ENCODE data around the gene SLC33A1.
"Not testable (repeated sequence)": the region's sequence is repeated elsewhere in the genome, so short reads cannot be mapped to it uniquely, and the experiment has no call there.

Gene SLC33A1

DNA sequence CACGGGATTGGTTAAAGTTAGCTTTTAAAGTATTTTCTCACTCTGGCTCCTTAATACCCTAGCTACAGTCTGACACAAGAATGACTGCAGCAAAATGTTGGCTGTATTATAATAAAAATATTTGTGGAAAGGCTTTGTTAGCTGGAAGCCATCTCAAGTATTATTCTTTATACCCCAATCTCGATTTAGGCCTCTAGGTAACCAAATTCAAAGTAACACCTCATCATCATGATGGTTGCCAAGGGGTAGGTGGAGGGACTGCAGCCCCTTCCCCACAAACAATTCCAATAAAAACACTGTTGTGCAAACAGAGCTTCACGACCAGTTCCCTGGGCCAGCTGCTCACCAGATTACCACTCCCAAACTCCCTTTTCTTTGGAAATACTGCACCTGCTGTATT is 15.5 kb upstream of the SLC33A1 start:
- H3K9ac ChIP-seq = peak overlapping the region; percentile 60; the same call in 1 of the 2 replicates
- H3K27me3 ChIP-seq (ENCODE audit: insufficient read depth, low read depth) = no peaks in the 10 kb centered on the region
- no peak overlapping the region for H3K4me3 ChIP-seq (IDR thresholded peaks at IDR 0.05; ENCODE audit: insufficient read depth, low read depth, low read length)
- H2AFZ ChIP-seq (ENCODE audit: low read depth) = peak overlapping the region; percentile 87
- TF ChIP-seq, protein P1, sequence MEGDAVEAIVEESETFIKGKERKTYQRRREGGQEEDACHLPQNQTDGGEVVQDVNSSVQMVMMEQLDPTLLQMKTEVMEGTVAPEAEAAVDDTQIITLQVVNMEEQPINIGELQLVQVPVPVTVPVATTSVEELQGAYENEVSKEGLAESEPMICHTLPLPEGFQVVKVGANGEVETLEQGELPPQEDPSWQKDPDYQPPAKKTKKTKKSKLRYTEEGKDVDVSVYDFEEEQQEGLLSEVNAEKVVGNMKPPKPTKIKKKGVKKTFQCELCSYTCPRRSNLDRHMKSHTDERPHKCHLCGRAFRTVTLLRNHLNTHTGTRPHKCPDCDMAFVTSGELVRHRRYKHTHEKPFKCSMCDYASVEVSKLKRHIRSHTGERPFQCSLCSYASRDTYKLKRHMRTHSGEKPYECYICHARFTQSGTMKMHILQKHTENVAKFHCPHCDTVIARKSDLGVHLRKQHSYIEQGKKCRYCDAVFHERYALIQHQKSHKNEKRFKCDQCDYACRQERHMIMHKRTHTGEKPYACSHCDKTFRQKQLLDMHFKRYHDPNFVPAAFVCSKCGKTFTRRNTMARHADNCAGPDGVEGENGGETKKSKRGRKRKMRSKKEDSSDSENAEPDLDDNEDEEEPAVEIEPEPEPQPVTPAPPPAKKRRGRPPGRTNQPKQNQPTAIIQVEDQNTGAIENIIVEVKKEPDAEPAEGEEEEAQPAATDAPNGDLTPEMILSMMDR (conservative IDR thresholded peaks at IDR 0.05; ENCODE audit: low read depth, low read length) = no peak
- peaks cover 21% of the 10 kb centered on the region for H3K4me1 ChIP-seq (ENCODE audit: low read depth, poor library complexity, severe bottlenecking)
- peak overlapping the region; percentile 91 for H3K27ac ChIP-seq
- no peaks in the 10 kb centered on the region for H3K36me3 ChIP-seq (ENCODE audit: insufficient read depth)
- H3K79me2 ChIP-seq (ENCODE audit: insufficient read depth, low read depth) = peaks cover 38% of the 10 kb centered on the region
- H3K4me2 ChIP-seq = peak overlapping the region; percentile 69
- peaks cover 29% of the 10 kb centered on the region for H4K20me1 ChIP-seq (ENCODE audit: insufficient read depth)

DNA sequence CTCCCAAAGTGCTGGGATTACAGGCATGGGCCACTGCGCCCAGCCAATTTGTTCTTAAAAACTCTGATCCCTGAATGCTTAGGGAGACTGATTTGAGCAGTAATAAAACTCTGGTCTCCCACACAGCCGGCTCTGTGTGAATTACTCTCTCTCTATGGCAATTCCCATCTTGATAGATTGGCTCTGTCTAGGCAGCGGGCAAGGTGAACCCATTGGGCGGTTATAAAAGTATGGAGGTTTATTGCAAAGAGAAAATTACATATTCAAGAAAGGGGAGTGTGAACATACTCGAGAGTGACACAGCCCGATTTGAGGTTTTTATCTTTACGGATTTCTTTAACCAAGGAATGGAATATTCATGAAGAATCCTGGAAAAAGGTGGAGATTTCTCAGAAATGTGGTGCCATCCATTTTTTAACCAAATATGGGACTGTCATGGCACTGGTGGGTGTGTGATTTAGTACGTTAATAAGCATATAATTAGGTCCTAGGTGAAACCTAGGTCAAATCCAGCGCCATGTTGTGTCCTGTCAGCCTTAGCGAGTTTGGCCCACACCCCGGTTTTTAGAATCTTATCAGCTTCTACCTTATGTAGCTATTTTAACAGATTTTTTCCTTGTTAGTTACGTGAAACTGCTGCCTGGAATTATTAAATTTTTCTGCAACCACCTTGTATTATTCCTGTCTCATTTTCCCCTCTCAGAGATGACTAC is 9.0 kb upstream of the SLC33A1 start:
- Histone ChIP-seq H3K27me3 (ENCODE audit: insufficient read depth, low read depth) (no peaks in the 10 kb centered on the region), H3K4me2 (no peak overlapping the region), H3K36me3 (ENCODE audit: insufficient read depth) (no peaks in the 10 kb centered on the region), H3K4me3 (IDR thresholded peaks at IDR 0.05; ENCODE audit: insufficient read depth, low read depth, low read length) (no peak overlapping the region), H3K79me2 (ENCODE audit: insufficient read depth, low read depth) (no peaks in the 10 kb centered on the region), H4K20me1 (ENCODE audit: insufficient read depth) (no peaks in the 10 kb centered on the region), H3K27ac (no peak overlapping the region), H3K9ac (no peak overlapping the region), H2AFZ (ENCODE audit: low read depth) (no peak overlapping the region), H3K4me1 (ENCODE audit: low read depth, poor library complexity, severe bottlenecking) (peaks cover 26% of the 10 kb centered on the region)
- TF ChIP-seq, protein P1 (conservative IDR thresholded peaks at IDR 0.05; ENCODE audit: low read depth, low read length) = no peak

DNA sequence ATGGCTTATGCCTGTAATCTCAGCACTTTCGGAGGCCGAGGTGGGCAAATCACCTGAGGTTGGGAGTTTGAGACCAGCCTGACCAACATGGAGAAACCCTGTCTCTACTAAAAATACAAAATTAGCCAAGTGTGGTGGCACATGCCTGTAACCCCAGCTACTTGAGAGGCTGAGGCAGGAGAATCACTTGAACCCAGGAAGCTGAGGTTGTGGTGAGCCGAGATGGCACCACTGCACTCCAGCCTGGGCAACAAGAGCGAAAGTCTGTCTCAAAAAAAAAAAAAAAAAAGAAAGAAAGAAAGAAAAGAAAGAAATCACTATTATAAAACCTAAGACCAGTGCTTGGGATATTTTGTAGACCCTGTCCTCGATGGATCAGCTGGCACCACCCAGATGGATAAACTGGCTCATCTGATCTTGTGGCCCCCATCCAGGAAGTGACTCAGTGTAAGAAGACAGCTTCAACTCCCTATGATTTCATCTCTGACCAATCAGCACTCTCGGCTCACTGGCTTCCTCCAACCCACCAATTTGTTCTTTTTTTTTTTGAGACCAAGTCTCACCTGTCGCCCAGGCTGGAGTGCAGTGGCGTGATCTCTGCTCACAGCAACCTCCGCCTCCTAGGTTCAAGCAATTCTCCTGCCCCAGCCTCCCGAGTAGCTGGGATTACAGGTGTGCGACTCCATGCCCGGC is 8.2 kb upstream of the SLC33A1 start:
- H3K4me2 ChIP-seq; H2AFZ ChIP-seq (ENCODE audit: low read depth): not testable (repeated sequence)
- peaks cover 26% of the 10 kb centered on the region for H3K4me1 ChIP-seq (ENCODE audit: low read depth, poor library complexity, severe bottlenecking)

DNA sequence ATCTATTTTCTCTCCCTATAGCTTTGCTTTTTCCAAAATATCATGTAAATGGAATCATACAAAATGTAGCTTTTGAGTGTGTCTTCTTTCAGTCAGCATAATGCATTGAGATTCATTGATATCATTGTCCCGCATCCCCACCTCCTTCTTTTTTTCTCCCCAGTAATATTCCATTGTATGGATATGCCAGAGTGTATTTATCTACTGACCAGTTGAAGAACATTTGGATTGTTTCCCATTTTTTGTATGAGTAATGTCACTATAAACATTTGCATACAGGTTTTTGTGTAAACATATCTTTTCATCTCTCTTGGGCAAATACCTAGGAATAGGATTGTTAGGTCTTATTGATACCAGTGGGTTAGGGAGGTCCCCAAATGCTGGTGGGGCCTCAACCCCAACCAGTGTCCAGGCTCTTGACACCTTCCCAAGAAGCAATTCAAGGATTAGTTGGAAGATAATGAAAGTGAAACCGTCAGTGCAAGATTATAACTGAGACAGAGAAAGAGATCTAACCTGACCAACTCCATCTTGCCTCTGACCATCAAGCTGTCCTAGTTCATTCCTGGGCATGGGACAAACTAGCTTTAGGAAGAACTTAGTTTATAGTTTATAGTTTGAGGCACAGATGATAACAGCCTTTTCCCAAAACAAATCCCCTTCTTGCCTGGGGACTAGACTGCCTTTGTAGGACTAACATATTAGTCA is 7.4 kb upstream of the SLC33A1 start:
- no peak overlapping the region for H3K9ac ChIP-seq

More for the DNA sequence above, 8.2 kb upstream of the SLC33A1 start:
- not testable (repeated sequence) for H3K79me2 ChIP-seq (ENCODE audit: insufficient read depth, low read depth); H3K36me3 ChIP-seq (ENCODE audit: insufficient read depth); H4K20me1 ChIP-seq (ENCODE audit: insufficient read depth); H3K27ac ChIP-seq; H3K27me3 ChIP-seq (ENCODE audit: insufficient read depth, low read depth); H3K4me3 ChIP-seq (IDR thresholded peaks at IDR 0.05; ENCODE audit: insufficient read depth, low read depth, low read length); H3K9ac ChIP-seq

DNA sequence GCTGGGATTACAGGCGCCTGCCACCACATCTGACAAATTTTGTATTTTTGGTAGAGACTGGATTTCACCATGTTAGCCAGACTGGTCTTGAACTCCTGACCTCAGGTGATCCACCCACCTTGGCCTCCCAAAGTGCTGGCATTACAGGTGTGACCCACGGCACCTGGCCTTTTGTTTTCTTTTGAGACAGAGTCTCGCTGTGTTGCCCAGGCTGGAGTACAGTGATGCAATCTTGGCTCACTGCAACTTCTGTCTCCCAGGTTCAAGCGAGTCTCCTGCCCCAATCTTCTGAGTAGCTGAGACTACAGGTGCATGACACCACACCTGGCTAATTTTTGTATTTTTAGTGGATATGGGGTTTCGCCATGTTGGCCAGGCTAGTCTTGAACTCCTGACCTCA is 6.2 kb upstream of the SLC33A1 start:
- H4K20me1 ChIP-seq (ENCODE audit: insufficient read depth) = not testable (repeated sequence)

More for the DNA sequence above, 7.4 kb upstream of the SLC33A1 start:
- TF ChIP-seq, protein P1 (conservative IDR thresholded peaks at IDR 0.05; ENCODE audit: low read depth, low read length) = no peak
- H3K27ac ChIP-seq = no peak overlapping the region
- no peaks in the 10 kb centered on the region for H4K20me1 ChIP-seq (ENCODE audit: insufficient read depth)
- H3K4me3 ChIP-seq (IDR thresholded peaks at IDR 0.05; ENCODE audit: insufficient read depth, low read depth, low read length) = no peak overlapping the region
- H3K4me1 ChIP-seq (ENCODE audit: low read depth, poor library complexity, severe bottlenecking) = peaks cover 26% of the 10 kb centered on the region
- no peak overlapping the region for H2AFZ ChIP-seq (ENCODE audit: low read depth)
- H3K4me2 ChIP-seq = no peak overlapping the region; the same call in 1 of the 2 replicates
- H3K79me2 ChIP-seq (ENCODE audit: insufficient read depth, low read depth) = no peaks in the 10 kb centered on the region
- H3K27me3 ChIP-seq (ENCODE audit: insufficient read depth, low read depth) = no peaks in the 10 kb centered on the region
- no peaks in the 10 kb centered on the region for H3K36me3 ChIP-seq (ENCODE audit: insufficient read depth)

More for the DNA sequence above, 6.2 kb upstream of the SLC33A1 start:
- H3K79me2 ChIP-seq (ENCODE audit: insufficient read depth, low read depth); H3K9ac ChIP-seq; H3K4me2 ChIP-seq; H3K27me3 ChIP-seq (ENCODE audit: insufficient read depth, low read depth); H2AFZ ChIP-seq (ENCODE audit: low read depth); H3K36me3 ChIP-seq (ENCODE audit: insufficient read depth); H3K4me3 ChIP-seq (IDR thresholded peaks at IDR 0.05; ENCODE audit: insufficient read depth, low read depth, low read length): not testable (repeated sequence)
- H3K4me1 ChIP-seq (ENCODE audit: low read depth, poor library complexity, severe bottlenecking) = peaks cover 26% of the 10 kb centered on the region
- peak overlapping the region; percentile 4; the same call in 1 of the 2 replicates for H3K27ac ChIP-seq

Data from KMS-11 (cell line).